Ishikawa (cell line): ENCODE results near the gene ATOH7.

Experiments
- CEBPB ChIP-seq: IDR thresholded peaks from 2 replicates; pipeline ENCODE4 v1.6.1; 2012
- CREB1 ChIP-seq: IDR thresholded peaks from 2 replicates; pipeline ENCODE4 v1.6.1; 2012; ENCODE audit warnings: low read depth
- EGR1 ChIP-seq: IDR thresholded peaks from 2 replicates; pipeline ENCODE4 v1.6.1; 2012
- EP300 ChIP-seq: IDR thresholded peaks from 2 replicates; pipeline ENCODE4 v1.6.1; 2012; ENCODE audit warnings: borderline replicate concordance
- FOXM1 ChIP-seq: IDR thresholded peaks from 2 replicates; pipeline ENCODE4 v1.6.1; 2012; ENCODE audit warnings: low read depth, borderline replicate concordance
- RAD21 ChIP-seq: IDR thresholded peaks from 2 replicates; pipeline ENCODE4 v1.6.1; 2012; ENCODE audit warnings: low read depth
- TAF1 ChIP-seq: IDR thresholded peaks from 2 replicates; pipeline ENCODE4 v1.6.1; 2012; ENCODE audit warnings: low read depth, mild to moderate bottlenecking
- TCF12 ChIP-seq: IDR thresholded peaks from 2 replicates; pipeline ENCODE4 v1.6.1; 2012; ENCODE audit warnings: low read depth
- TEAD4 ChIP-seq: IDR thresholded peaks from 2 replicates; pipeline ENCODE4 v1.6.1; 2012
- YY1 ChIP-seq: IDR thresholded peaks from 2 replicates; pipeline ENCODE4 v1.6.1; 2012; ENCODE audit warnings: low read depth
- ZBTB7A ChIP-seq: IDR thresholded peaks from 2 replicates; pipeline ENCODE4 v1.6.1; 2012; ENCODE audit warnings: low read depth
- TF ChIP-seq, protein P1 (sequence below): IDR thresholded peaks from 2 replicates; pipeline ENCODE4 v1.6.1; 2012
- TF ChIP-seq, protein P2 (sequence below): IDR thresholded peaks from 2 replicates; pipeline ENCODE4 v1.6.1; 2012; ENCODE audit warnings: low read depth, mild to moderate bottlenecking

GRCh38 chr10:68194290-68194689, 37.6 kb downstream of the ATOH7 start:
- TF ChIP-seq TCF12, result no peak
- TF ChIP-seq CEBPB, result no peak
- TF ChIP-seq YY1, result no peak
- TF ChIP-seq TEAD4, result no peak
- TF ChIP-seq EP300, result no peak
- no peak for TF ChIP-seq TAF1
- TF ChIP-seq, protein P1, sequence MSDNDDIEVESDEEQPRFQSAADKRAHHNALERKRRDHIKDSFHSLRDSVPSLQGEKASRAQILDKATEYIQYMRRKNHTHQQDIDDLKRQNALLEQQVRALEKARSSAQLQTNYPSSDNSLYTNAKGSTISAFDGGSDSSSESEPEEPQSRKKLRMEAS, result no peak
- no peak for TF ChIP-seq EGR1
- TF ChIP-seq, protein P2, sequence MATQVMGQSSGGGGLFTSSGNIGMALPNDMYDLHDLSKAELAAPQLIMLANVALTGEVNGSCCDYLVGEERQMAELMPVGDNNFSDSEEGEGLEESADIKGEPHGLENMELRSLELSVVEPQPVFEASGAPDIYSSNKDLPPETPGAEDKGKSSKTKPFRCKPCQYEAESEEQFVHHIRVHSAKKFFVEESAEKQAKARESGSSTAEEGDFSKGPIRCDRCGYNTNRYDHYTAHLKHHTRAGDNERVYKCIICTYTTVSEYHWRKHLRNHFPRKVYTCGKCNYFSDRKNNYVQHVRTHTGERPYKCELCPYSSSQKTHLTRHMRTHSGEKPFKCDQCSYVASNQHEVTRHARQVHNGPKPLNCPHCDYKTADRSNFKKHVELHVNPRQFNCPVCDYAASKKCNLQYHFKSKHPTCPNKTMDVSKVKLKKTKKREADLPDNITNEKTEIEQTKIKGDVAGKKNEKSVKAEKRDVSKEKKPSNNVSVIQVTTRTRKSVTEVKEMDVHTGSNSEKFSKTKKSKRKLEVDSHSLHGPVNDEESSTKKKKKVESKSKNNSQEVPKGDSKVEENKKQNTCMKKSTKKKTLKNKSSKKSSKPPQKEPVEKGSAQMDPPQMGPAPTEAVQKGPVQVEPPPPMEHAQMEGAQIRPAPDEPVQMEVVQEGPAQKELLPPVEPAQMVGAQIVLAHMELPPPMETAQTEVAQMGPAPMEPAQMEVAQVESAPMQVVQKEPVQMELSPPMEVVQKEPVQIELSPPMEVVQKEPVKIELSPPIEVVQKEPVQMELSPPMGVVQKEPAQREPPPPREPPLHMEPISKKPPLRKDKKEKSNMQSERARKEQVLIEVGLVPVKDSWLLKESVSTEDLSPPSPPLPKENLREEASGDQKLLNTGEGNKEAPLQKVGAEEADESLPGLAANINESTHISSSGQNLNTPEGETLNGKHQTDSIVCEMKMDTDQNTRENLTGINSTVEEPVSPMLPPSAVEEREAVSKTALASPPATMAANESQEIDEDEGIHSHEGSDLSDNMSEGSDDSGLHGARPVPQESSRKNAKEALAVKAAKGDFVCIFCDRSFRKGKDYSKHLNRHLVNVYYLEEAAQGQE, result no peak
- TF ChIP-seq FOXM1, result no peak
- TF ChIP-seq ZBTB7A, result no peak
- no peak for TF ChIP-seq RAD21
- no peak for TF ChIP-seq CREB1
